HG02970 (cell line): Measurements from ENCODE around the gene MGLL.

Experiments
- ATAC-seq: cut with Tn5 transposase; IDR thresholded peaks from one replicate; pipeline ENCODE4 v1.9.1; 2021; ENCODE audit warnings: mild to moderate bottlenecking, moderate library complexity, moderate number of reproducible peaks; ENCODE audit not compliant: unreplicated experiment, low FRiP score

The MGLL gene

GRCh38 chr3:127777332-127777731 is 45.0 kb downstream of the MGLL start:
- ATAC-seq = no peak

- ATAC-seq = no peak
Observed at GRCh38 chr3:127776347-127776746, 46.0 kb downstream of the MGLL start.

GRCh38 chr3:127775398-127776109 is 46.8 kb downstream of the MGLL start:
- no peak for ATAC-seq

- ATAC-seq = no peak
Observed at GRCh38 chr3:127774647-127775046, 47.7 kb downstream of the MGLL start.

GRCh38 chr3:127773752-127774395 is 48.4 kb downstream of the MGLL start:
- ATAC-seq = no peak

- ATAC-seq = no peak
Observed at GRCh38 chr3:127772827-127773751, 49.2 kb downstream of the MGLL start.

GRCh38 chr3:127772273-127772672 is 50.0 kb downstream of the MGLL start:
- ATAC-seq = no peak

- ATAC-seq = no peak
Observed at GRCh38 chr3:127771746-127772145, 50.6 kb downstream of the MGLL start.

- ATAC-seq = no peak
Observed at GRCh38 chr3:127770671-127771355, 51.5 kb downstream of the MGLL start.

GRCh38 chr3:127769284-127770081 is 52.8 kb downstream of the MGLL start:
- no peak for ATAC-seq

GRCh38 chr3:127768346-127769008 is 53.8 kb downstream of the MGLL start:
- no peak for ATAC-seq

GRCh38 chr3:127767126-127767525 is 55.2 kb downstream of the MGLL start:
- no peak for ATAC-seq

- ATAC-seq = no peak
Observed at GRCh38 chr3:127765735-127766134, 56.6 kb downstream of the MGLL start.

GRCh38 chr3:127764841-127765362 is 57.4 kb downstream of the MGLL start:
- ATAC-seq = no peak

- ATAC-seq = no peak
Observed at GRCh38 chr3:127764301-127764700, 58.0 kb downstream of the MGLL start.

- ATAC-seq = no peak
Observed at GRCh38 chr3:127763816-127764215, 58.5 kb downstream of the MGLL start.

- ATAC-seq = no peak
Observed at GRCh38 chr3:127763337-127763736, 59.0 kb downstream of the MGLL start.

- no peak for ATAC-seq
Observed at GRCh38 chr3:127762787-127763105, 59.6 kb downstream of the MGLL start.

GRCh38 chr3:127762077-127762786 is 60.1 kb downstream of the MGLL start:
- ATAC-seq = no peak
